ENCODE data around the gene PODN.

Gene PODN

DNA sequence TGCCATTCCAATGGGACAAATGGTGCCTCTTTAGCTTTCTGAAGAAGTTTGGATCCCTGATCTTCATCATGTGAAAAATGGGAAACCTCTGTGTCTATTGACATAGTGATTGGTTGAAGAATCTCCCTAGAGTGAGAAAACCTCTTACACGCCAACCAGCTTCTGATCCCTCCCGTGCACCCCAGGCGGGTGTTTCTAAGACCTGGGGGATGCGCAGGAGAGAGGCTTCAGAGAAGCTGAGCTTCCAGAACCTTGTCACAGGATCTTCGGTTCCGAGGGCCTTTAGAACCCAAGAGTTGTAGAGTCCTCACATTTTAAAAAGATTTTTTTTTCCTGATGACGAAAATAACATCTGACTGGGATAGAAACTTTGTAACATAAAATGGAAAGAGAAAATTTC lies 11.3 kb downstream of the PODN start:
- DNase-seq (no peak), ATAC-seq (ENCODE audit: insufficient read depth, low read depth) (no peak)
- no peak overlapping the region for H2AFZ ChIP-seq (ENCODE audit: low read depth, low read length)
- H3K9ac ChIP-seq (ENCODE audit: low read depth, low read length), result no peak overlapping the region
- H4K20me1 ChIP-seq (ENCODE audit: insufficient read depth, low read length), result no peaks in the 10 kb centered on the region; the same call in 1 of the 2 replicates
- TF ChIP-seq EZH2 (IDR thresholded peaks at IDR 0.05; ENCODE audit: borderline replicate concordance, low read depth, low read length, severe bottlenecking), result no peak
- TF ChIP-seq, protein P1, sequence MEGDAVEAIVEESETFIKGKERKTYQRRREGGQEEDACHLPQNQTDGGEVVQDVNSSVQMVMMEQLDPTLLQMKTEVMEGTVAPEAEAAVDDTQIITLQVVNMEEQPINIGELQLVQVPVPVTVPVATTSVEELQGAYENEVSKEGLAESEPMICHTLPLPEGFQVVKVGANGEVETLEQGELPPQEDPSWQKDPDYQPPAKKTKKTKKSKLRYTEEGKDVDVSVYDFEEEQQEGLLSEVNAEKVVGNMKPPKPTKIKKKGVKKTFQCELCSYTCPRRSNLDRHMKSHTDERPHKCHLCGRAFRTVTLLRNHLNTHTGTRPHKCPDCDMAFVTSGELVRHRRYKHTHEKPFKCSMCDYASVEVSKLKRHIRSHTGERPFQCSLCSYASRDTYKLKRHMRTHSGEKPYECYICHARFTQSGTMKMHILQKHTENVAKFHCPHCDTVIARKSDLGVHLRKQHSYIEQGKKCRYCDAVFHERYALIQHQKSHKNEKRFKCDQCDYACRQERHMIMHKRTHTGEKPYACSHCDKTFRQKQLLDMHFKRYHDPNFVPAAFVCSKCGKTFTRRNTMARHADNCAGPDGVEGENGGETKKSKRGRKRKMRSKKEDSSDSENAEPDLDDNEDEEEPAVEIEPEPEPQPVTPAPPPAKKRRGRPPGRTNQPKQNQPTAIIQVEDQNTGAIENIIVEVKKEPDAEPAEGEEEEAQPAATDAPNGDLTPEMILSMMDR (IDR thresholded peaks at IDR 0.05; ENCODE audit: borderline replicate concordance, extremely low read depth, low read length, poor library complexity, severe bottlenecking), result no peak
- H3K4me2 ChIP-seq (ENCODE audit: insufficient read depth, low read length), result no peak overlapping the region
- H3K4me3 ChIP-seq (ENCODE audit: low read depth in 1 of 2, low read length in 2 of 2), result no peak overlapping the region
- no peak overlapping the region for H3K27ac ChIP-seq (ENCODE audit: low read length)
- no peaks in the 10 kb centered on the region for H3K9me3 ChIP-seq (ENCODE audit: insufficient read depth, low read length, severe bottlenecking)
- H3K27me3 ChIP-seq (ENCODE audit: insufficient read depth, low read length, poor library complexity), result no peaks in the 10 kb centered on the region
- no peaks in the 10 kb centered on the region for H3K4me1 ChIP-seq (ENCODE audit: insufficient read depth, low read length)
- no peaks in the 10 kb centered on the region for H3K36me3 ChIP-seq (ENCODE audit: insufficient read depth, low read length)
- no peaks in the 10 kb centered on the region for H3K79me2 ChIP-seq (ENCODE audit: insufficient read depth, low read length)

DNA sequence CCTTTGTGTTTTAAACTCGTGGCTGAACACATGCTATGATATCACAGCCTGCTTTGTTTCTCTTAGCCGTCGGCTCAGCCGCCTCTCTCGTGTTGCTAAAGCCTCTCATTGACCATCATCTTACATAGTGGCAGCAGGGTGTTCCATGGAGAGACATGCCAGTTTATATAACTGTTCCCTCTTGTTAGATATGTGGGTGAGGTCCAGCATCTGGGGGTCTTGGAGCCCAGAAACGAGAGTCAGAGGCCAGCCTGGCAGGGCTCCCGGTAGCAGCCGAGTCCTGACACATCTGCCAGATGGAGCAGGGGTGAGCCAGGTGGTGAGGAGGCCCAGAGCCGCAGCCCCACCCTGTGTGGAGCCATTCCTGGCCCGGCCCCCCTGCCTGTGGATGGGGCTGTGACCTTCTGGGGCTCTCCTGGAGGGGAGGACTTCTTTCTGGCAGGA lies 11.9 kb downstream of the PODN start:
- H3K27ac ChIP-seq (ENCODE audit: low read length), result no peak overlapping the region
- H3K4me1 ChIP-seq (ENCODE audit: insufficient read depth, low read length), result no peaks in the 10 kb centered on the region
- no peaks in the 10 kb centered on the region for H3K9me3 ChIP-seq (ENCODE audit: insufficient read depth, low read length, severe bottlenecking)
- H4K20me1 ChIP-seq (ENCODE audit: insufficient read depth, low read length), result no peaks in the 10 kb centered on the region; the same call in 1 of the 2 replicates
- DNase-seq (no peak), ATAC-seq (ENCODE audit: insufficient read depth, low read depth) (no peak)
- H3K36me3 ChIP-seq (ENCODE audit: insufficient read depth, low read length), result no peaks in the 10 kb centered on the region
- no peak overlapping the region for H3K4me2 ChIP-seq (ENCODE audit: insufficient read depth, low read length)
- no peak overlapping the region for H3K4me3 ChIP-seq (ENCODE audit: low read depth in 1 of 2, low read length in 2 of 2)
- no peaks in the 10 kb centered on the region for H3K79me2 ChIP-seq (ENCODE audit: insufficient read depth, low read length)
- no peak for TF ChIP-seq EZH2 (IDR thresholded peaks at IDR 0.05; ENCODE audit: borderline replicate concordance, low read depth, low read length, severe bottlenecking)
- TF ChIP-seq, protein P1 (IDR thresholded peaks at IDR 0.05; ENCODE audit: borderline replicate concordance, extremely low read depth, low read length, poor library complexity, severe bottlenecking), result no peak
- H2AFZ ChIP-seq (ENCODE audit: low read depth, low read length), result no peak overlapping the region
- H3K27me3 ChIP-seq (ENCODE audit: insufficient read depth, low read length, poor library complexity), result no peaks in the 10 kb centered on the region
- H3K9ac ChIP-seq (ENCODE audit: low read depth, low read length), result no peak overlapping the region

DNA sequence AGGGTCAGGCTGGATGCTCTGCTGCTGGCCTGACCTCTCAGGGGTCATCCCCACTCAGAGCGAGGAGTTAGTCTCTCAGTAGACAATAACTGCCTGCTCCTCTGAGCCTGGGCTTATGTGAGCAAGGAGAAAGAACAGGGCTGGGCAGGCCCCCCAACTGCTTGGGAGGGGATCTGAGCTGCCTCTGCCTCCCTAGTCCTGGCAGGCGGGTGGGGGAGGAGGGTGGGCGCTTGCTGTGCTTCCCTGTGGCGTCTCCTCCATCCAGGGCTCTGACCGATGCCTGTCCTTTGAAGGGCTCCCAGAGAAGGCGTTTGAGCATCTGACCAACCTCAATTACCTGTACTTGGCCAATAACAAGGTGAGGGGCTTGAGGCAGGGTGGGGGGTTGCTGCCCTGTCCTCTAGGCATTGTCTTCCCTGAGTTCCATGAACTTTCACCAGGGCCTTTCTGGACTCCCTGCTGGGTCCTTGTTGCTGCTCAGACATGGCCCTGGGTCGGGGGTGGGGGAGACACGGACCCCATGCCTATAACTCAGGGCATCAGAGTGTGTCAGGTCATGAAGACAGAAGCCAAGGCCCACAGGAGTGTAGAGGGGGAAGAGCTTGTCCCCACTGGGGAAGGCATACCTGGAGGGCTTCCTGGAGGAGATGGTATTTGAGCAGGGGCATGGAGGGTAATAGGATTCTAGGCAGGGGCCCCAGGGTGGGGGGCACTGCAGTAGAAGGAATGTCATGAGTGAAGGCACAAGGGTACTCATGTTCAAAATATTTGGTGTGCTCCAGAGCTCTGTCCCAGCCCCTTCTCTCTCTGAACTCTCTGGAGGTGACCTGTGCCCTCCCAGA lies 12.5 kb downstream of the PODN start:
- no peak for DNase-seq
- H3K4me1 ChIP-seq (ENCODE audit: insufficient read depth, low read length), result no peaks in the 10 kb centered on the region
- H2AFZ ChIP-seq (ENCODE audit: low read depth, low read length), result no peak overlapping the region
- no peaks in the 10 kb centered on the region; the same call in 1 of the 2 replicates for H4K20me1 ChIP-seq (ENCODE audit: insufficient read depth, low read length)
- no peaks in the 10 kb centered on the region for H3K27me3 ChIP-seq (ENCODE audit: insufficient read depth, low read length, poor library complexity)
- no peaks in the 10 kb centered on the region for H3K79me2 ChIP-seq (ENCODE audit: insufficient read depth, low read length)
- no peak overlapping the region for H3K4me2 ChIP-seq (ENCODE audit: insufficient read depth, low read length)
- H3K4me3 ChIP-seq (ENCODE audit: low read depth in 1 of 2, low read length in 2 of 2), result no peak overlapping the region
- no peak overlapping the region for H3K9ac ChIP-seq (ENCODE audit: low read depth, low read length)
- ATAC-seq (ENCODE audit: insufficient read depth, low read depth), result no peak
- H3K36me3 ChIP-seq (ENCODE audit: insufficient read depth, low read length), result no peaks in the 10 kb centered on the region
- no peak for TF ChIP-seq EZH2 (IDR thresholded peaks at IDR 0.05; ENCODE audit: borderline replicate concordance, low read depth, low read length, severe bottlenecking)
- TF ChIP-seq, protein P1 (IDR thresholded peaks at IDR 0.05; ENCODE audit: borderline replicate concordance, extremely low read depth, low read length, poor library complexity, severe bottlenecking), result no peak
- H3K9me3 ChIP-seq (ENCODE audit: insufficient read depth, low read length, severe bottlenecking), result no peaks in the 10 kb centered on the region
- H3K27ac ChIP-seq (ENCODE audit: low read length), result no peak overlapping the region
